SH-SY5Y (cell line): Measurements from ENCODE around the gene DUSP16.

ENCODE experiments used
- GATA2 ChIP-seq: IDR thresholded peaks from 2 replicates; pipeline ENCODE4 v1.6.1; 2011; ENCODE audit warnings: mild to moderate bottlenecking, low read depth, low read length
- GATA3 ChIP-seq: IDR thresholded peaks from 2 replicates; pipeline ENCODE4 v1.6.1; 2011; ENCODE audit warnings: low read depth, mild to moderate bottlenecking, low read length, moderate library complexity

DNA sequence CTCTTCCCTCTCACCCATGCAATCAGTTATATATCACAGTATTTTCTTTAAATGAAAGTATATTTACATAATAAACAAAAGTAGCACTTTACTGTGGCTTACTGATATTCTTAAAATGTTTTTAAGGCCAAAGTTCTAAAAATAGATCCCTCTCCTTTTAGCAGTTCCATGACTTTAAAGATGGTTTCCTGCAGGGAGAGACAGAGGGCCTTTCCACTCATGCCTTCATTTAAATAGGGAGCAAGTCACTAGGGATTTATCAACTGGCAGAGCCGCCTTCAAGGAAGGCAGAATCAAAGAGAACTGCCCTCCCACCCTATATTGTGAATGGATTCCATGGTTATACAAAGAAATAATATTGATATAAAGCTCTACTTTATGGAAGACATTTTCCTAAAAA is 55.5 kb downstream of the DUSP16 start:
- TF ChIP-seq GATA3 (no peak), GATA2 (no peak)
